NCI-H510A treated with DMSO at 0.1 percent for 48 hours (cell line): Measurements from ENCODE around the gene ZNF891.

Experiments used
- DNase-seq: peaks from one replicate; lab custom pipeline; 2025; lab: John Stamatoyannopoulos, UW

The ZNF891 gene

GRCh38 chr12:133130038-133130807 is at the start of gene ZNF891, which contains the start of gene ZNF10:
ZNF891 (minus strand) TSS chr12:133130274; CDS start chr12:133121918, 8,356 bp downstream.
ZNF10 (plus strand) TSS chr12:133130627; CDS start chr12:133144493, 13,866 bp downstream.
- peak; percentile 93 for DNase-seq

GRCh38 chr12:133174901-133175300 is 44.8 kb upstream of the ZNF891 start:
- DNase-seq, result no peak

GRCh38 chr12:133172491-133172890 is 42.4 kb upstream of the ZNF891 start:
- DNase-seq, result no peak

GRCh38 chr12:133165776-133166175 is 35.7 kb upstream of the ZNF891 start:
- DNase-seq, result no peak

- no peak for DNase-seq
Observed at GRCh38 chr12:133156125-133156690, 26.1 kb upstream of the ZNF891 start.

GRCh38 chr12:133145981-133146380 is 15.9 kb upstream of the ZNF891 start:
- no peak for DNase-seq

GRCh38 chr12:133135747-133136146 is 5.7 kb upstream of the ZNF891 start:
- DNase-seq, result no peak

- DNase-seq, result no peak
Observed at GRCh38 chr12:133130808-133131128, 694 bp upstream of the ZNF891 start.

- peak; percentile 56 for DNase-seq
Observed at GRCh38 chr12:133129368-133130037, 571 bp downstream of the ZNF891 start.

GRCh38 chr12:133124674-133125073 is 5.4 kb downstream of the ZNF891 start:
- no peak for DNase-seq

GRCh38 chr12:133120385-133121191 is 9.5 kb downstream of the ZNF891 start:
- no peak for DNase-seq

GRCh38 chr12:133108150-133108549 is 21.9 kb downstream of the ZNF891 start:
- DNase-seq, result no peak

- no peak for DNase-seq
Observed at GRCh38 chr12:133107121-133107520, 23.0 kb downstream of the ZNF891 start.

- no peak for DNase-seq
Observed at GRCh38 chr12:133106253-133106652, 23.8 kb downstream of the ZNF891 start.

- DNase-seq, result no peak
Observed at GRCh38 chr12:133105620-133106019, 24.5 kb downstream of the ZNF891 start.

GRCh38 chr12:133083345-133083744 is 46.7 kb downstream of the ZNF891 start:
- no peak for DNase-seq

- no peak for DNase-seq
Observed at GRCh38 chr12:133081159-133081780, 48.8 kb downstream of the ZNF891 start.

GRCh38 chr12:133080368-133081158 is 49.5 kb downstream of the ZNF891 start, which contains the start of gene ZNF140:
ZNF140 (plus strand) TSS chr12:133080923; CDS start chr12:133081321, 398 bp downstream.
- peak; percentile 97 for DNase-seq

GRCh38 chr12:133080026-133080367 is 50.1 kb downstream of the ZNF891 start:
- DNase-seq, result peak; percentile 98

- DNase-seq, result no peak
Observed at GRCh38 chr12:133073836-133074235, 56.2 kb downstream of the ZNF891 start.

- DNase-seq, result no peak
Observed at GRCh38 chr12:133063556-133063955, 66.5 kb downstream of the ZNF891 start.
